ENCODE data around the gene LBHD2. TPM values are rescaled to one million over a fixed set of nuclear protein-coding genes. Genes with fewer than 3 reads are reported as not detected.

LBHD2 gene
- total and polyA plus RNA-seq, 8 donors, result not detected

GRCh38 chr14:103139132-103140025 lies 55.4 kb downstream of the LBHD2 start:
- Histone ChIP-seq H3K27me3 (peaks cover 0 to 49% of the 10 kb centered on the region in 2 donors), H3K4me1 (peaks cover 0 to 34% of the 10 kb centered on the region in 2 donors), H3K9me3 (no peaks in the 10 kb centered on the region), H3K27ac (peak overlapping the region in 1 of 2 donors; percentile 18), H3K36me3 (peaks cover 0 to 30% of the 10 kb centered on the region in 2 donors), H3K4me3 (peak overlapping the region in 1 of 2 donors; percentile 7)
- TF ChIP-seq CTCF (IDR thresholded peaks at IDR 0.05), result no peak
- ATAC-seq (no peak), DNase-seq (peak in 1 of 4 donors; percentile 37)
- intact Hi-C loops (cut with DNase I), result no loop called here

Other genes starting within 250 kb of the LBHD2 start
- gene AMN, start 161.5 kb upstream of the LBHD2 start, total RNA-seq, result 10 to 100 TPM; 16.9 to 23.2 TPM
- 1 to 10 TPM in 2 of 6 donors, under 1 TPM in 4; 0.30 to 1.4 (median 0.91) TPM for gene AMN, start 161.5 kb upstream of the LBHD2 start, polyA plus RNA-seq (ENCODE audit: insufficient read length in 6 of 6)
- gene CDC42BPB, start 26.7 kb upstream of the LBHD2 start, total RNA-seq, result 10 to 100 TPM; 79.8 to 79.9 TPM
- 10 to 100 TPM; 73.4 to 91.4 (median 77.8) TPM for gene CDC42BPB, start 26.7 kb upstream of the LBHD2 start, polyA plus RNA-seq (ENCODE audit: insufficient read length in 6 of 6)
- 1 to 10 TPM; 3.0 to 4.0 TPM for gene EXOC3L4, start 10.5 kb downstream of the LBHD2 start, total RNA-seq
- gene EXOC3L4, start 10.5 kb downstream of the LBHD2 start, polyA plus RNA-seq (ENCODE audit: insufficient read length in 6 of 6), result 1 to 10 TPM; 1.9 to 6.2 (median 3.9) TPM
- gene TNFAIP2, start 39.3 kb downstream of the LBHD2 start, total RNA-seq, result 100 to 1,000 TPM in 1 of 2 donors, 10 to 100 TPM in 1; 76.5 to 237 TPM
- gene TNFAIP2, start 39.3 kb downstream of the LBHD2 start, polyA plus RNA-seq (ENCODE audit: insufficient read length in 6 of 6), result 10 to 100 TPM; 28.4 to 38.4 (median 33.4) TPM